ENCODE measurements around the gene SORCS2. TPM values are rescaled to one million over a fixed set of nuclear protein-coding genes. Genes with fewer than 3 reads are reported as not detected.

Gene SORCS2
- total RNA-seq, 5 donors from 2014 or later (not counting 1 experiment from before 2014, with no cell fraction given) = 0.22 TPM; not detected in 4

DNA sequence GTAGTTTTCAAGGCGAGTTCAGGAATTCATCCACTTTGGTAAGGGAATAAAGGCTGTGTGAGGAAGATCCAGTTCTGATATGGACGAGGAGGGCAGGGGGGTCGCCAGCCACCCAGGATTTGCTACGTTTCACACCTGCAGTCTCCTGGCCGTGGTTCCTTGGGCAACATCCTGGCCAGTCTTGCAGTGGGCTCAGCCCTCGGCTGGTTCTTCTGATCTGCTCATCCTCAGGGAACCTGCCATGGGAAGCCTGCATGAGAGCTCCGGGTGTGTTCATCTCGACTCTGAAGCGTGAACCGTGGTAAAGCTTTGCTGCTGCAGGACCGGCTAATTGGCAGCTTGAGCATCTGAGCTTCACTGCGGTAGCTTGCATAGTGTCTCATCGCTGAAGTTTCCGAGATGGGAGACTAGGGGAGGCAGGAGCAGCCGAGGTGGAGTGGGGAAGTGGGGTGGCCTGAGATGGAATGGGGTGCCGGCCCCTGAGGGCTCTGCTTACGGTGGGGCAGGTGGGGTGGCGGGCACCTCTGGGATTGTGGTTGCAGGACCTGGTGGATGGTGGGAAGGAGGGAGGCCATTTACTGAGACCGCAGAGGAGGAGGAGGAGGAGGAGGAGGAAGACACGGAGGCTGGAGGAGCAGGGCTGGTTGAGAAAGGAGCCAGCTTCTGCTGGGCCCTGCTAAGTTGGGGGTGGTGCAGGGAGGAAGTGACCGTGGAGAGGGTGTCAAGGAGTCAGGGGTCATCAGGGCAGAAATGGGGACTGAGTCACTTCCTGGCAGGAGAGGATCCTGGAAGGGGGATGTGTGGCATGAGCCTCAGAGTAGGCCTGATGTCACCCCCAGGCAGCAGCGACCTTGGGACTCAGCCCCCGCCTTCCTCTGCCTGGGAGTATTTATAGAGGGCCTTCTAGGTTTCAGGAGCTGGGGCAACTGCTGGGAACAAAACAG, 455.5 kb downstream of the SORCS2 start:
- no peak overlapping the region for H3K4me3 ChIP-seq (ENCODE audit: control insufficient read depth in 1 of 2, extremely low read depth in 1 of 2, low read length in 1 of 2)
- Mint-ChIP-seq H3K27ac (no peak overlapping the region), H3K4me3 (no peak overlapping the region), H3K9me3 (no peaks in the 10 kb centered on the region), H3K4me1 (peaks cover 16 to 58% (median 31%) of the 10 kb centered on the region in 3 donors), H3K27me3 (peaks cover 5 to 16% of the 10 kb centered on the region in 2 donors), H3K36me3 (no peaks in the 10 kb centered on the region)
- 89% methylated on average over 23 of the region's 23 CpGs for WGBS (ENCODE audit: insufficient coverage)
- peak overlapping the region; percentile 18 for H3K27ac ChIP-seq (ENCODE audit: low read length)
- H3K9me3 ChIP-seq = no peaks in the 10 kb centered on the region
- ATAC-seq (replicated peaks in 1 of 4) = no peak
- H3K36me3 ChIP-seq (ENCODE audit: control insufficient read depth in 2 of 2, extremely low read depth in 1 of 2, insufficient read depth in 1 of 2, low read length in 1 of 2) = no peaks in the 10 kb centered on the region
- peaks cover 0 to 86% of the 10 kb centered on the region in 2 experiments for H3K4me1 ChIP-seq (ENCODE audit: control insufficient read depth in 1 of 2, extremely low read depth in 1 of 2, insufficient read depth in 2 of 2, low read length in 2 of 2)
- H3K27me3 ChIP-seq (replicated peaks in 1 of 2; ENCODE audit: control insufficient read depth in 2 of 2, extremely low read depth in 1 of 2, insufficient read depth in 2 of 2, low read length in 1 of 2) = peaks cover 0 to 11% of the 10 kb centered on the region in 2 experiments
- peak in 3 of 35 experiments; percentile 8 to 44 (median 14) for DNase-seq
- CTCF ChIA-PET = no interaction called here
- POLR2A ChIA-PET = no interaction called here

DNA sequence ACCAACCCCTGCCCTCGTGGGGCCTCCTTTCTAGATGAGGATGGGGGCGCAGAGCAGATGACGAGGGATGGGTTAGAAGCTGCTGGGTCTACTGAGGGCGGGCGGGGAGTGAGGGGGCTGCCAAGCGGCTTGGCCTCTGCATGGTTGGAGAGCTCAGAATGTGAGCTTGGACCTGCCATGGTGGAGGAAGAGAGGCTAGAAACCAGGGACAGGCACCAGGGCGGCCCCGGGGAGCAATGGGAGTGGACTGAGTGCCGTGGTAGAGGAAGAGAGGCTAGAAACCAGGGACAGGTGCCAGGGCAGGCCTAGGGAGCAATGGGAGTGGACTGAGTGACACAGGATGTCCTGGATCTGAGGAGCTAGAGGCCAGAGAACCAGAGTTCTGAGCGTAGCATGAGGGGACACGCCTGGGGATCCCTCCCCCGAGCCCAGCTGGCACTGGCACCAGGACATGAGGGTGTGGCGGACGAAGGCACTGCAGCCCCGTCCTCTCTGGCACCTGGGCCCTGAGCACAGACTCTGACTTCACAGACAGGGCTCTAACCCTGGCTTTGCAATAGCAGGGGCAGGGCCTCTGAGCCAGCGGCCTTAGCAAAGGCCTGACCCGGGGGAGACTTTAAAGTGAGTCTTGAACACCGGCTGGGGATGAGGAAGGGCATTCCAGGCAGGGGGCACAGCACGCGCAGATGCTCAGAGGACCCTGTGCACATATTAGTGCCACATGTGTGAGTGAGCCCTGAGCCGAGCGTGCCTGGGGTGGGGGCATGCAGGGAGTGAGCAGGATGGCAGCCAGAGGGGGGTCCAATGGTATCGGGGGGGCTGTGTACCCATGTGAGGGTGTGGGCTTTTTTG, 456.4 kb downstream of the SORCS2 start:
- Mint-ChIP-seq H3K4me3 (peak overlapping the region in 1 of 3 donors; percentile 45), H3K36me3 (no peaks in the 10 kb centered on the region), H3K27ac (peak overlapping the region in 1 of 2 donors; percentile 61), H3K27me3 (peaks cover 6 to 18% of the 10 kb centered on the region in 2 donors), H3K9me3 (no peaks in the 10 kb centered on the region), H3K4me1 (peaks cover 16 to 58% (median 31%) of the 10 kb centered on the region in 3 donors)
- ATAC-seq (replicated peaks in 1 of 4) = no peak
- 91% methylated on average over 17 of the region's 23 CpGs for WGBS (ENCODE audit: insufficient coverage)
- POLR2A ChIA-PET = no interaction called here
- CTCF ChIA-PET = no interaction called here
- H3K27me3 ChIP-seq (replicated peaks in 1 of 2; ENCODE audit: control insufficient read depth in 2 of 2, extremely low read depth in 1 of 2, insufficient read depth in 2 of 2, low read length in 1 of 2) = peaks cover 0 to 15% of the 10 kb centered on the region in 2 experiments
- H3K4me3 ChIP-seq (ENCODE audit: control insufficient read depth in 1 of 2, extremely low read depth in 1 of 2, low read length in 1 of 2) = no peak overlapping the region
- no peaks in the 10 kb centered on the region for H3K36me3 ChIP-seq (ENCODE audit: control insufficient read depth in 2 of 2, extremely low read depth in 1 of 2, insufficient read depth in 1 of 2, low read length in 1 of 2)
- no peaks in the 10 kb centered on the region for H3K9me3 ChIP-seq
- H3K4me1 ChIP-seq (ENCODE audit: control insufficient read depth in 1 of 2, extremely low read depth in 1 of 2, insufficient read depth in 2 of 2, low read length in 2 of 2) = peaks cover 0 to 95% of the 10 kb centered on the region in 2 experiments
- peak overlapping the region; percentile 71 for H3K27ac ChIP-seq (ENCODE audit: low read length)
- no peak for DNase-seq

DNA sequence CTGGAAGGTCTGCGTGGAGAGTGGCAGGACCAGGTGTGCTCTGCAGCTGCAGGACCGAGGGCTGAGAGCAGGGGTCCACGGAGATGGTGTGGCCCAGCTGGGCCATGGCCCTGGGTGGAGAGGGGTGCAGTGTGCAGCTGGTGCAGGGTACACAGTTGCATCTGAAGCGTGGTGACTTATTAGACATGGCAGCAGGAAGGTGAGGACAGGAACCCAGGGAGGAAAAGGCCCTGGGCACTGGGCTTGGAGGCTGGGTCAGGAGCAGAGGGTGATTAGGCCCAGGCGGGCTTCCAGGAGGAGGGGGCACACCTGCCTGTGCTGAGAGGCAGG, 457.0 kb downstream of the SORCS2 start:
- H3K4me1 ChIP-seq (ENCODE audit: control insufficient read depth in 1 of 2, extremely low read depth in 1 of 2, insufficient read depth in 2 of 2, low read length in 2 of 2) = peaks cover 0 to 100% of the 10 kb centered on the region in 2 experiments
- H3K9me3 Mint-ChIP-seq = no peaks in the 10 kb centered on the region
- H3K27ac Mint-ChIP-seq = peak overlapping the region; percentile 77 to 84
- H3K4me3 Mint-ChIP-seq = peak overlapping the region in 1 of 3 donors; percentile 45
- DNase-seq (no peak), ATAC-seq (replicated peaks in 1 of 4) (no peak)
- H3K27me3 ChIP-seq (replicated peaks in 1 of 2; ENCODE audit: control insufficient read depth in 2 of 2, extremely low read depth in 1 of 2, insufficient read depth in 2 of 2, low read length in 1 of 2) = peaks cover 0 to 21% of the 10 kb centered on the region in 2 experiments
- 67% methylated on average over 5 of the region's 5 CpGs for WGBS (ENCODE audit: insufficient coverage)
- no peaks in the 10 kb centered on the region for H3K36me3 ChIP-seq (ENCODE audit: control insufficient read depth in 2 of 2, extremely low read depth in 1 of 2, insufficient read depth in 1 of 2, low read length in 1 of 2)
- H3K36me3 Mint-ChIP-seq = no peaks in the 10 kb centered on the region
- ChIA-PET POLR2A (no interaction called here), CTCF (no interaction called here)
- H3K9me3 ChIP-seq = no peaks in the 10 kb centered on the region
- peaks cover 16 to 58% (median 31%) of the 10 kb centered on the region in 3 donors for H3K4me1 Mint-ChIP-seq
- H3K27me3 Mint-ChIP-seq = peaks cover 6 to 18% of the 10 kb centered on the region in 2 donors
- H3K27ac ChIP-seq (ENCODE audit: low read length) = peak overlapping the region; percentile 71
- no peak overlapping the region for H3K4me3 ChIP-seq (ENCODE audit: control insufficient read depth in 1 of 2, extremely low read depth in 1 of 2, low read length in 1 of 2)

DNA sequence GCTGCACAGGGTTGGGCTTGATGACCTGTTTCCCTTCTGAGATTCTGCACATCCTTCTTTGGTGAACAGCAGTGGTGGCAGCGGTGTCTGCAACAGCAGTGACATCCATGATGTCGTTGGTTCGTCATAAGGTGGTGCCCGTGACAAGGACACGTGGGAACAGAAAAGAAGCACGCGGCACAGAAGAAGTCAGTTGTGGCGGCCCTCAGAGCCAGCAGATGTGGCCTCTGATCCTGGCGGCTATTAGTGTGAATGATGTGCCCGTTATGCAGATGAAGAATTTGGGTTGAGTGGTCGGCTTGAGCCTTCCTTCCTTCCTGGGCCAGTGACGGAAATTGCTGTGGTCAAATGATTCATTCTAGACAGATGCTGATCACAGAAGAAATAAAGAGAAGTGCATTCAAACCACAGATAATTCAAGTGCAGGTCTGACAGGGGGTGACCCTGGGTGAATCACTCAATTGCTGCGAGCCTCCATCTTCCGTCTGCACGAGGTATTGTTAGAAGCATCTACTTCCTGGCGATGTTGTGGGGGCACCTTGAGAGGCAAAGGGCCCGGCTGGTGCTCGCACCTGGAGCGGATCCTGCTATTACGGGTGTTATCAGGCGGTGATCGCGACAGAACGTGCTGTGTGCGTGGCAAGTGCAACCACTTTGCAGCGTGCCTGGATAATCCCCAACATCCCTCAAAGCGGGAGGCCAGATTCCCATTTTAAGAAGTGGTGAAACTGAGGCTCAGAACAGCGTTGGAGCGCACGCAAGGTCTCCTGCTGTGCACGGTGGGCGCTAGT, 457.6 kb downstream of the SORCS2 start:
- peaks cover 0 to 100% of the 10 kb centered on the region in 2 experiments for H3K4me1 ChIP-seq (ENCODE audit: control insufficient read depth in 1 of 2, extremely low read depth in 1 of 2, insufficient read depth in 2 of 2, low read length in 2 of 2)
- ChIA-PET POLR2A (no interaction called here), CTCF (no interaction called here)
- H3K27ac ChIP-seq (ENCODE audit: low read length) = peak overlapping the region; percentile 71
- Mint-ChIP-seq H3K9me3 (no peaks in the 10 kb centered on the region), H3K27me3 (peaks cover 10 to 22% of the 10 kb centered on the region in 2 donors), H3K4me3 (peak overlapping the region; percentile 22 to 49 (median 45)), H3K27ac (peak overlapping the region; percentile 77 to 84), H3K4me1 (peaks cover 20 to 58% (median 31%) of the 10 kb centered on the region in 3 donors), H3K36me3 (no peaks in the 10 kb centered on the region)
- 12% methylated on average over 29 of the region's 32 CpGs for WGBS (ENCODE audit: insufficient coverage)
- H3K36me3 ChIP-seq (ENCODE audit: control insufficient read depth in 2 of 2, extremely low read depth in 1 of 2, insufficient read depth in 1 of 2, low read length in 1 of 2) = no peaks in the 10 kb centered on the region
- H3K9me3 ChIP-seq = no peaks in the 10 kb centered on the region
- peaks cover 0 to 26% of the 10 kb centered on the region in 2 experiments for H3K27me3 ChIP-seq (replicated peaks in 1 of 2; ENCODE audit: control insufficient read depth in 2 of 2, extremely low read depth in 1 of 2, insufficient read depth in 2 of 2, low read length in 1 of 2)
- peak; percentile 59 to 83 (median 67) for ATAC-seq (replicated peaks in 1 of 4)
- no peak overlapping the region for H3K4me3 ChIP-seq (ENCODE audit: control insufficient read depth in 1 of 2, extremely low read depth in 1 of 2, low read length in 1 of 2)
- DNase-seq = peak; percentile 1 to 79 (median 53)

DNA sequence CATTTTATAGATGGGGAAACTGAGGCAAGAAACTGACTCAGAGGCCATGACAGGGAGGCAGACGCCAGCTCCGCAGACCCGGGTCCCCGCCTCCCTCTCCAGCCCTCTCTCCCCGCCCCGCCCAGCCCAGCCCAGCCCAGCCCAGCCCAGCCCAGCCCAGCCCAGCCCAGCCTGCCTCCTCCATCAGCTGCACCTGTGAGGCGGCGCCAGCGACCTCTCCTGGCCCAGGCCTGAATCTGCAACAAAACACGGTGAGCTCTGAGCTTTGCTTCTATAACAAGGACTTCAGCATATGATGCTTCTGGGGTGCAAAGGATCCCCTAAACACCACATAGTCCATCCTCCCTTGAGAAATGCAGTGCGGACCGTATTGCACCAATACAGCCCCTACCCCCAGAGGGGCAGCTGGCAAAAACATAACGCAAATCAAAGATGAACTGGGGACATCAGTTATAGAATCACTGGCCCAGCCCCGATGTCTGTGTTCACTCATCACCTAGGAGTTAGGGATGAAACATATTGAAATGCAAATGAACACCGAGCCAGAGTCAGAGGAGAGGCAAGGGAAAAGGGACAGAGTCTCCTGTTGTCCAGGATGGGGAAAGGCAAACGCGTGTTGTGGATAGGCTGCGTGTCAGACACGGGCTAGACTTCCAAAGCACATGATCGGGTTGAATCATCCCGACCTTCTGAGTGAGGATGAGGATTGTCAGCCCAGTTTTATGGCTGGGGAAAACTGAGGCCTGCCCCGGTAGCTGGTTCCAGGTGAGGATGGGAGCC, 458.5 kb downstream of the SORCS2 start:
- ATAC-seq (replicated peaks in 1 of 4) (no peak), DNase-seq (peak in 9 of 35 experiments; percentile 6 to 35 (median 12))
- Mint-ChIP-seq H3K27me3 (peaks cover 13 to 25% of the 10 kb centered on the region in 2 donors), H3K36me3 (no peaks in the 10 kb centered on the region), H3K9me3 (no peaks in the 10 kb centered on the region), H3K4me1 (peaks cover 23 to 59% (median 31%) of the 10 kb centered on the region in 3 donors), H3K27ac (peak overlapping the region in 1 of 2 donors; percentile 52), H3K4me3 (no peak overlapping the region)
- H3K9me3 ChIP-seq = no peaks in the 10 kb centered on the region
- WGBS (ENCODE audit: insufficient coverage) = 90% methylated on average over 11 of the region's 22 CpGs
- peaks cover 0 to 96% of the 10 kb centered on the region in 2 experiments for H3K4me1 ChIP-seq (ENCODE audit: control insufficient read depth in 1 of 2, extremely low read depth in 1 of 2, insufficient read depth in 2 of 2, low read length in 2 of 2)
- H3K27me3 ChIP-seq (replicated peaks in 1 of 2; ENCODE audit: control insufficient read depth in 2 of 2, extremely low read depth in 1 of 2, insufficient read depth in 2 of 2, low read length in 1 of 2) = peaks cover 0 to 35% of the 10 kb centered on the region in 2 experiments
- H3K36me3 ChIP-seq (ENCODE audit: control insufficient read depth in 2 of 2, extremely low read depth in 1 of 2, insufficient read depth in 1 of 2, low read length in 1 of 2) = no peaks in the 10 kb centered on the region
- H3K4me3 ChIP-seq (ENCODE audit: control insufficient read depth in 1 of 2, extremely low read depth in 1 of 2, low read length in 1 of 2) = no peak overlapping the region
- ChIA-PET CTCF (interaction anchor here in 1 of 2 donors (0.6 kb wide), 1 partner anchor 219 kb away, joined by 4 read pairs; no protein-coding TSS in a partner anchor), POLR2A (no interaction called here)
- H3K27ac ChIP-seq (ENCODE audit: low read length) = peak overlapping the region; percentile 71
